ENCODE results near the gene SERPINA6.
"Not testable (repeated sequence)": the region's sequence is repeated elsewhere in the genome, so short reads cannot be mapped to it uniquely, and the experiment has no call there.

SERPINA6 gene, protein sequence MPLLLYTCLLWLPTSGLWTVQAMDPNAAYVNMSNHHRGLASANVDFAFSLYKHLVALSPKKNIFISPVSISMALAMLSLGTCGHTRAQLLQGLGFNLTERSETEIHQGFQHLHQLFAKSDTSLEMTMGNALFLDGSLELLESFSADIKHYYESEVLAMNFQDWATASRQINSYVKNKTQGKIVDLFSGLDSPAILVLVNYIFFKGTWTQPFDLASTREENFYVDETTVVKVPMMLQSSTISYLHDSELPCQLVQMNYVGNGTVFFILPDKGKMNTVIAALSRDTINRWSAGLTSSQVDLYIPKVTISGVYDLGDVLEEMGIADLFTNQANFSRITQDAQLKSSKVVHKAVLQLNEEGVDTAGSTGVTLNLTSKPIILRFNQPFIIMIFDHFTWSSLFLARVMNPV

DNA sequence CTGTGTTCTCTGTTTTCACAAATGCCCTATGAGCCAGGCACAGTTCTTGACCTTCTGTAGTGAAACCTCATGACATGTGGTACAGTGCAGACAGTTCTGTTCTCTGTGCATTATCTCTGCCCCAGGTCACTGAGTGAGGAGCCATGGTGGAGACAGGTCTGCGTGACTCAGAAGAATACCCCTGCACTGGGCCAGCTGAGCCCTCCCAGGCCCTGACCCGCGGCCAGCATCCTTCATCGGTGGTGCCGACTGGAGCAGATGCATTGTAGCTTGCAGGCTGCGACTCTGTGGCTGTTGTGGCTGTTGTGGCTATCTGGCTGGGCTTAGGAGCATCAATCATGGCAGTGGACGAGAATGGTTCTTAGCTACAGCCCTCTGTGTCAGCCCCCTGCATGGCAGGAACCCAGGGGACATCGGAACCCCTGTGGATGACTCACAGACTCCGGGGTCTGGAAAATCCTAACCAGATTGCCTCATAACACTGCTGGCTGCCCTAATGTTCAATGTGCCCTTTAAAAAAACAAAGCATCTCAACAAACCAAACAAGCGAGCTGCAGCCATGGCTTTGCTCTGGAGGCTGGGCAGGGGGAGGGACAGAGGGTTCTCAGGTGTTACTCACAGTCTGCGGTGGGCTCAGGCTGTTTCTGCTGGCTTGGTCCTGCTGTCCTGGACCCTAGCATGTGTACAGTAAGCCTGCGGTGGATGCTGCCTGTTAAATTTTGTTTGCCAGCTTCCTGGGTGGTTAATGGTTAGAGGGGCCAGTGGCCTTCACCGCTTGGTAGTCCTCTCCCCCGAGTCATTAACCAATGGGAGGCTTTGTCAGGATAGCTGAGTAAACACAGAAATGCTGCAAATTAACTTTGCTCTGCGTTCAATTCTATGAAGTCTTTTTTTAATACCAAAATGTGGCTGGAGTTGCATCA lies at the start of gene SERPINA6:
Gene SERPINA6, minus strand, starts transcription at position 689 of the 923 bp plus-strand sequence. CDS start 8,688 bp downstream, outside the sequence.
- TF ChIP-seq, protein P1, sequence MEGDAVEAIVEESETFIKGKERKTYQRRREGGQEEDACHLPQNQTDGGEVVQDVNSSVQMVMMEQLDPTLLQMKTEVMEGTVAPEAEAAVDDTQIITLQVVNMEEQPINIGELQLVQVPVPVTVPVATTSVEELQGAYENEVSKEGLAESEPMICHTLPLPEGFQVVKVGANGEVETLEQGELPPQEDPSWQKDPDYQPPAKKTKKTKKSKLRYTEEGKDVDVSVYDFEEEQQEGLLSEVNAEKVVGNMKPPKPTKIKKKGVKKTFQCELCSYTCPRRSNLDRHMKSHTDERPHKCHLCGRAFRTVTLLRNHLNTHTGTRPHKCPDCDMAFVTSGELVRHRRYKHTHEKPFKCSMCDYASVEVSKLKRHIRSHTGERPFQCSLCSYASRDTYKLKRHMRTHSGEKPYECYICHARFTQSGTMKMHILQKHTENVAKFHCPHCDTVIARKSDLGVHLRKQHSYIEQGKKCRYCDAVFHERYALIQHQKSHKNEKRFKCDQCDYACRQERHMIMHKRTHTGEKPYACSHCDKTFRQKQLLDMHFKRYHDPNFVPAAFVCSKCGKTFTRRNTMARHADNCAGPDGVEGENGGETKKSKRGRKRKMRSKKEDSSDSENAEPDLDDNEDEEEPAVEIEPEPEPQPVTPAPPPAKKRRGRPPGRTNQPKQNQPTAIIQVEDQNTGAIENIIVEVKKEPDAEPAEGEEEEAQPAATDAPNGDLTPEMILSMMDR (conservative IDR thresholded peaks at IDR 0.05; ENCODE audit: low read depth, low read length), result no peak
- peak; percentile 78 for DNase-seq (ENCODE audit: low read depth)

DNA sequence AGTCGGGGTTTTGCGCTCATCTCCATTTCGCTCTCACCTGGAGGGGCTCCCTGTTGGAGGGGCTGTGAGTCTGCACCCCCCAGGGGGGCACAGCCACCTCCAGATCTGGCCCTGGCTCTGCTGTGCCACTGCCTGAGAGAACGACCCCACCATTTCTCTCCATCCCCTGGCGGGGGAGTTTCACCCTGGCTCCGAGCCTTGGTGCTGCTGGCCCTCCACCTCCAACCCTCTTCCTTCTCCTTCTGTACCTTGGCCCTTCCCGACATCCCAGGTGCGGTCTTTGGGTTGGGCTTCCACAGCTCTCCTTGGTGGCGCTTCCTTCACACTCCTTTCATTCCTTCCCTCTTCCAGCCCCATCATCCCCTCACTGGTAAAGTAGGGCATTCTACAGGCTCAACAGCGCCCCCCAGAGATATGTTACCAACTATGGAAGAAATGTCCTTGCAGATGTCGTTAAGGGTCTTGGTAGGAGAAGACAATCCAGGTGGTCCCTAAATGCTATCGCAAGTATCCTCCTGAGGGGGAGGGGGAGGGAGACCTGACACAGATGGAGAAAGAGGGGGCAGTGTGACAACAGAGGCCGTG lies 49.0 kb upstream of the SERPINA6 start:
- DNase-seq (ENCODE audit: low read depth), result no peak
- H3K4me3 ChIP-seq (ENCODE audit: low read depth, low read length), result no peak overlapping the region
- TF ChIP-seq, protein P1 (conservative IDR thresholded peaks at IDR 0.05; ENCODE audit: low read depth, low read length), result peak; percentile 17

More for the DNA sequence above, at the start of gene SERPINA6:
- H3K4me3 ChIP-seq (ENCODE audit: low read depth, low read length), result no peak within 1 kb of the TSS

DNA sequence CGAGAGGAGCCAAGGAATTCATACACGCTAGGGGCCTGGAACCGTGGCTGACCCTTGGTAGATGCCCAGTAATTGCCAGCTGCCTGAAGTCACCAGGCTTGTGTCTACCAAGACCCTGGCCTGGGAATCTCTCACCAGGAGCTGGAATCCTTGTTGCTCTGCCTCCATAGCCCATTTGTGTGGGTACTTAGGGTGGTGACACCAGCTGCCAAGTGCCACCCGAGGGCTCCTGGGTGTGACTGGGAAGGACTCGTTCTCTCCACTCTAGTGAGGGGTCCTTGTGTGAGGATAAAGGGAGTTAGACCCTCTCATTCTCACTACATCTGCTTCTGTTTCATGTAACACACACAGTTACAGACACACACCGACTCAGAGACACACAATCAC lies 47.4 kb upstream of the SERPINA6 start:
- no peak for DNase-seq (ENCODE audit: low read depth)
- TF ChIP-seq, protein P1 (conservative IDR thresholded peaks at IDR 0.05; ENCODE audit: low read depth, low read length), result no peak
- H3K4me3 ChIP-seq (ENCODE audit: low read depth, low read length), result no peak overlapping the region

DNA sequence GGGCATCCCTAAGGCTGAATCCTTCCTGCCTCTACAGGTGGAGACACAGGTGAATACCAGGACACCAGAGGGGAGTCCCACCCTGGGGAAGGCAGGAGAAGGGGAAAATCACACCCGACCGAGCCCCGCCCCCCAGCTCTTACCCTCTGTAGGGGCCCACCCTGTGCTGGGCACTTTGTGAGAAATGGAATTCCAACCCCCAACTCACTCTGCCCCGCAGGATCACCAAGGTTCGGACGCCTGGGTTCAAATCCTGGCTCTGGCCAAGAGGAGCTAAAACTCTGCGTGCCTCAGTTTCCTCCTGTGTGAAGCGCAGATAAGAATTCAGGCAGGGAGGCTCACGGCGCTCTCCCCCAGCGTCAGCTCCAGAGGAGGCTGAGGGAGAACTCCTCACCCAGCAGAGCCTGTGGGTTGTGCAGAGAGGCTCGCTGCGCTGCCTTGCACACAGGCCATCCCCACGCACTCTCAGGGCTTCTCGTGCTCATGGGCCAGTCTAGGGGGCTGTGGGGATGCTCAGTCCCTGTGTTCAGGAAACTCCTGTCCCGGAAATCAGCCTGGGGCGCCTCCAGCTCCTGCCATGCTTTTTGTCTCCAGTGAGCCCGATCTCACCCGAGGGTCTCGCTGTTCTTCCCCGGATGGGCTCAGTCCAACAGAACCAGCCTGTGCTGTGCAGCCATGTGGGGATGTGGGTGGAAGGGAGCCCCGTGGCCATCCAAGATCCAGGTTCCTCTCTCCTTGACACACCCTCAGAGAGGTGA lies 46.8 kb upstream of the SERPINA6 start:
- not testable (repeated sequence) for DNase-seq (ENCODE audit: low read depth); H3K4me3 ChIP-seq (ENCODE audit: low read depth, low read length)

DNA sequence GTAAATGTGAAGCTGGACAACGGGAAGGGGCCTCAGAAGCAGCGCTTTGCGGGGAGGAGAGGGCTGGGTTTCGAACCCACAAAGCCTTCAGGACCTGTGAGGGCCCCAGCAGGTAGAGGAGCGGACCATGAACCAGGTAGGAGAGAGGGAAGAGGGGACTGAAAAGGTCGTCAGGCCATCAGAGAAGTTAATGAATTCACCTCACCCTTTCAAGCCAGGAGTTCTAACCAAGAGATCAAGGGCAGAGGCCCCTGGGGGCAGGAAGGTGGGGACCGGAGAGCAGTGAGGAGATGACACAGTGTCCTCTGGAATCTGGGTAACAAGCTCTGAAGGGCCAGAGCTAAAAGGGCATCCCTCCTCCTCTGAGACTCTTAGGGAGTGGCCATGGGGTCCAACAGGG lies 45.8 kb upstream of the SERPINA6 start:
- DNase-seq (ENCODE audit: low read depth), result no peak

DNA sequence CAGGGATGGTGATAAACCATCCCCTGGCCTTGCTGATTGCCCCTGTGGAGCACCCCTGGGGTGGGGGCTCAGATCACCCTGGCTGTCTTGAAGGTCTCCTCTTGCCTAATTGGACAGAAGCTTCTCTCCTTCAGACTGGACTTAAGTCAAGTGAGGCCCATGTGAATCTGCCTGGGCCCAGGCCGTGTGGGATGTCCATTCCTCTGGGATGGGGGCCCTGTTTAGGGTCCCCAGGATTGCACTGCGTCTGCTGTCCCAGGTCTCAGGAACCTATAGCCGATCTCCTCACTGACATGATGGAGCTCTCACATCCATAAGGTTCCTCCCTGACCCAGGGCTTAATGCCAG lies 45.1 kb upstream of the SERPINA6 start:
- no peak for DNase-seq (ENCODE audit: low read depth)
- TF ChIP-seq, protein P1 (conservative IDR thresholded peaks at IDR 0.05; ENCODE audit: low read depth, low read length), result no peak
- H3K4me3 ChIP-seq (ENCODE audit: low read depth, low read length), result no peak overlapping the region

More for the DNA sequence above, 45.8 kb upstream of the SERPINA6 start:
- TF ChIP-seq, protein P1 (conservative IDR thresholded peaks at IDR 0.05; ENCODE audit: low read depth, low read length), result no peak
- no peak overlapping the region for H3K4me3 ChIP-seq (ENCODE audit: low read depth, low read length)
